ENCODE data around the gene CORO2B. TPM values are rescaled to one million over a fixed set of nuclear protein-coding genes. Genes with fewer than 3 reads are reported as not detected.

The CORO2B gene
- total RNA-seq, result 10 to 100 TPM in 3 of 4 donors, 1 to 10 TPM in 1; 4.7 to 18.8 (median 13.7) TPM

GRCh38 chr15:68578980-68579935 is at the start of gene CORO2B:
TSS of gene CORO2B (plus strand) at chr15:68578993. CDS start at chr15:68579263, 270 bp downstream.
- DNase-seq (ENCODE audit: low spot score) (no peak), ATAC-seq (ENCODE audit: low FRiP score) (peak; percentile 14)

GRCh38 chr15:68531387-68532179 is 47.2 kb upstream of the CORO2B start:
- no peak for TF ChIP-seq CTCF (IDR thresholded peaks at IDR 0.05)
- DNase-seq (ENCODE audit: low spot score) (no peak), ATAC-seq (ENCODE audit: low FRiP score) (no peak)

More at GRCh38 chr15:68578980-68579935, at the start of gene CORO2B:
- no peak for TF ChIP-seq CTCF (IDR thresholded peaks at IDR 0.05)

- ATAC-seq (ENCODE audit: low FRiP score) (peak; percentile 57), DNase-seq (ENCODE audit: low spot score) (no peak)
- TF ChIP-seq CTCF (IDR thresholded peaks at IDR 0.05), result no peak
Observed at GRCh38 chr15:68536331-68537095, 42.3 kb upstream of the CORO2B start.

- no peak for TF ChIP-seq CTCF (IDR thresholded peaks at IDR 0.05)
- no peak for DNase-seq (ENCODE audit: low spot score)
- ATAC-seq (ENCODE audit: low FRiP score), result no peak
Observed at GRCh38 chr15:68537097-68537496, 41.7 kb upstream of the CORO2B start.

- ATAC-seq (ENCODE audit: low FRiP score), result no peak
- TF ChIP-seq CTCF (IDR thresholded peaks at IDR 0.05), result no peak
- DNase-seq (ENCODE audit: low spot score), result no peak
Observed at GRCh38 chr15:68537506-68537905, 41.3 kb upstream of the CORO2B start.

- DNase-seq (ENCODE audit: low spot score) (no peak), ATAC-seq (ENCODE audit: low FRiP score) (no peak)
Observed at GRCh38 chr15:68538311-68538710, 40.5 kb upstream of the CORO2B start.

More at GRCh38 chr15:68538311-68538710, 40.5 kb upstream of the CORO2B start:
- TF ChIP-seq CTCF (IDR thresholded peaks at IDR 0.05), result no peak
